ENCODE measurements around the gene STX18.
"Not testable (repeated sequence)": the region's sequence is repeated elsewhere in the genome, so short reads cannot be mapped to it uniquely, and the experiment has no call there.

The STX18 gene

DNA sequence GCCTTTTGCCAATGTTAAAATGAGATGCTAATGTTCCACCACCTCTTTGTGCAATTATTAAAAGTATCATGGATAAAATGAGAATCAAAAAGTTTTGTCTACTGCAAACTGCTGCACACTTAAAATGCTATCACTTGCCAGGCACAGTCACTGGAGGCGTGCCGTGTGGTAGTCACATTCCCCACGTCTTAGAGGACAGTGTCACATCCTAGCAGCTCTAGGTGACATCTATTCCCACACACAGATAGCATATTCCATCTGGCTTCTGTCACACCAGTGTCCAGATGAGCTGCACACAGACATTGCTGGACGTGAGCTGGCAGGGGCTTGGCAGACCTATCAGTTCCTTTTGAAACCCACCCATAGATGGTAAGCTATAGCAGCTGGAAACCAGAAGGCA, 107.9 kb downstream of the STX18 start:
- no peak for DNase-seq

DNA sequence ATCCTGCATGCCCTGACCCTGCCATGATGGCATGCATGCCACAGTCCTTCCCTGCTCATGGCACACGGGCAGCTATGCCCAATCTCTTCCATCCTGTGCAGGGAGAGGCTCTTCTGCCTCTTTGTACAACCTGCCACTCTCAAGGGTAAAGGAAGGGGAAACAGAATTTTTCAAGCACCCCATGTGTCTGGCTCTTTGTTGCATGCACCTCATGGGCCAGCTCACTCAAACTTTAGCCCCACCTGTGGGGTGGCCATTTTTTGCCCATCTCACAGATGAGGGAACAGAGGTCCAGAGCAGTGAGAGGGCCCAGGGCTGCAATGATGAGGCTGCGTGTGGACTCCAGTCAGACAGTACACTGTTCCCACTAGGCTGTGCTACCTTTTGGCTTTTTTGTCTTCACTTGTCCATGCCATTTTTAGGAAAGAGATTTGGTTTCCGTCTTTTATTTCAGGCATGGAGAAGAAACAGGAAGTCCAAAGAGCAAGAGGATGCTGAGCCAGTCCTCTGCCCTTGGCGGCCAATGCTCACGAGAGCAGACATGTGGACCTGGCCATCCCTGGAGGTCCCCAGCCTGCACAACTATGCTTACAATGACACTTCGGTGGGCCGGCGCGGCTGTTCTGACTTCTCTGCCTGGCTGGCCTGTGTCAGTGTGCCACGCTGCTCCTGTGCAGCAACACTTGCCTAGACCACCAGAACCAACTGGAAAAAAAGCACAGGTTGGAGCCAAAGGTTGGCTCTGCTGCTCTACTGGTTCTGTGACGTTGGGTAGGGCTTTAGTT, 109.3 kb downstream of the STX18 start:
- DNase-seq, result no peak

DNA sequence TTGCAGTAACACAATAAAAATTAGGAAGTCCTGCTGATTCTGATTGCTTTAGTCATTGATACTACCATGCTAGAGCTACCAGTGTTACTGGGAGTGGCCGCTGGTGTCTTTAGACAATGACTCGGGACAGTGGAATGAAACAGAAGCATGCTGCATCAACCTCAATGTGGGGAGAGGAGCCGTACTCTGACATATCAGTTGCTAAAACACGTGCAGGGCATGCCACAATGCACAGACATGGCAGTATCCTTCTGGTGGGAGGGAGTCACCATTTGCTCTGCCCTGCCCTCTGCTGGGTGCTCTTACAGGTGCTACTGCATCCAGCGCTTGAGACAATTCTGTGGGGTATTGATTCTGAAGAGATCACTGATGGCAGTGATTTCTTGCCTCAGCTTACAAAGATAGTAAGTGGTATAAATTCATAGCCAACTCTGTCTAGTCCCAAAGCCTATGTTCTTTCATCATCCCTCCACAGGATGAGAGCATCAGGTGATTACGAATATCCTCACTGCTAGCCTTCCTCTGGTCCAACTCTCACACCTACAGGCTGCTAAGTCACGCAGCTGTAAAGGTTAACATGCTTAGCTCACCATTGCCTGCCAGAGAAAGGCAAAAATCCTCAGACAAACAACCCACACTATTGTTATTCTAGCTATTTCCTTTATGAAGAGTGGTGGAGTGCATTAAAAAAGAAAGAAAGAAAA, 111.2 kb downstream of the STX18 start:
- DNase-seq, result no peak

DNA sequence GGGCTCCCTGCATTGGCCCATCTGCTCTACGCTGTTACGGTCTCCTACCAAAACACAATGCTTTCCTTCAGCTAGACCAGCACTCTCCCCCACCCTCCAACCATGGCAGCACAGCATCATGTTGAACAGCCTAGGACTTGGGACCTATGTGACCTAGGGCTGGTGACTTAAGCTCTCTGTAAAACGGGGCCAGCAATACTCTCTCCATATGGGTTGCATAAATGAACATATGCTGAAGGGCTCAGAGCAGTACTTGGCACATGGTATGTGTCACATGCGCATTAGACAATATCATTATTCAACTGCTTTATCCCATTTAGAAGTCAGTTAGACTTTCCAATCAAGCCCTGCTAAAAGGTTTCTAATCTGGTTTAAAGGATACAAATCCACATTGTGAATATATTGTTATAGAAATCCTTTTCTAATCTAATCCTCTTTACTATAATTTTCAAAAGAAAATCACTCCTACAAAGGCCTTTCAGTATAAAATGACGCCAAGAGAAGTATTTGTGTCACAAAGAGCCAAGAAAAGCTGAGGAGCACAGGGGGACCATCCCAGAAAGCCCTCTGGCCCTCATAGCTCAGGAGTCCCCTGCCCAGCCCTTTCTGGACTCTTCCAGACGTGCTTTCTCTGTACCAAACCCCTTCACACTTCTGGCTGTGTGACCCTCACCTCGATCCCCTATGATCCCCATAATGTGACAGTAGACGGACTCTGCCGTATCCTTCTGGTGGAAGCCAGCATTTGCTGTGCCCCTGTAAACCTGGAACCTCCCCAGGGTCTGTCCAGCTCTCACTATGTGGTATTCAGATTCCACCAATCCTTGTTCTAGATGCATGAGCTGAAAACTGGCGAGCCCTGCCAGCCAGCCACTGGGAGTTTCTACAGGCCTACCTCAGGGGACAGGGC, 112.6 kb downstream of the STX18 start:
- DNase-seq, result no peak

DNA sequence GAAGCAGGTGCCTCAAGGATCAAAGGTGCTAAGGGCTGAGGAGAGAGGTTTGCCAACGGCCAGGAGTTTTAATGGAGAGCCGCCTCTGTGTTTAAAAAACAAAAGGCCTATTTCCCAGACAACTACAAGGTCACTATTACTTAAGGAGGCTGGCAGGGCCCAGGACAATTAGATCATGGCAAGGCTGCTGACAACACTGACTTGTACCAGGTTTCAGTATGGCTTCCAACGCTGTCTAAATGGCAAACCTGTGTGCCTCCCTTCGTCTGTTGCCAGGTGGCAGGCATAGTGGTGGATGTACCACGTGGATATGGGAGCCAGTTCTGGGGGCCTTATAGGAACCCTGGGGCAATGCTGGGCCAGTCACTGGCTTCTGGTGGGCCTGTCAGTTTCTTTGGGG, 114.0 kb downstream of the STX18 start:
- DNase-seq, result no peak

DNA sequence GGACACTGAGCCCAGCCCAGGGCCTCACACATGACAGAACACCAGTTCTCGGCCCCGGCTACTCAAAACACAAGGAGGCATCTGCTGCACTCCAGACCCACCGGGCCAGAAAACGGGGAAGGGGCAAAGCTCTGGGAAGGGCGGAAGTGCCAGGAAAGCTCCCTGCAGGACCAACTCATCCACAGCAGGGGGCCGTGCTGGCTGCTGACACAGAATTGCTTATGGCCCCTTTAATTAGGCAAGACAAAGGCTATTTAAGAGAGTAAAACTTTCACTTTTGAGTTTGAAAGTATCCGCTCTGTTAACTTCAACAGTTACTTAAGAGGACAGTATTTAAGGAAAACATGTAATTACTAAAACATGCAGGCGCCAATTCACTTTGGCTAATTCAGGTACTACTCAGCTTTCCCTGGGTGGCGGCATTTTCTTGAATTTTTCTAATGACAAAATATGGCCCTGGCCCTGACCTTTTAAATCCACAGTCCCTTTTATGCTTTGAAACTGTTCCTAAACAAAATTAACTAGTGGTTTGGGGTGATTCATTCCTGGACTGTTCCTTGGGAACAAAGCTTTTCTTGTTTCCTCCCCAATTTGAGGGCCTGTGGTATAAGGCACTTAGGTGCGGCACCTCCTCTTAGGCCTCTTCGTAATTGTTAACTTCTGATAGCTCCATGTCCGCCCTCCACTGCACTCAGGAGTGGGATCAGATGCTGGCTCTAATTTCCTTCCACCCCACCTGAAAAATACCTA, 114.6 kb downstream of the STX18 start:
- no peak for DNase-seq

DNA sequence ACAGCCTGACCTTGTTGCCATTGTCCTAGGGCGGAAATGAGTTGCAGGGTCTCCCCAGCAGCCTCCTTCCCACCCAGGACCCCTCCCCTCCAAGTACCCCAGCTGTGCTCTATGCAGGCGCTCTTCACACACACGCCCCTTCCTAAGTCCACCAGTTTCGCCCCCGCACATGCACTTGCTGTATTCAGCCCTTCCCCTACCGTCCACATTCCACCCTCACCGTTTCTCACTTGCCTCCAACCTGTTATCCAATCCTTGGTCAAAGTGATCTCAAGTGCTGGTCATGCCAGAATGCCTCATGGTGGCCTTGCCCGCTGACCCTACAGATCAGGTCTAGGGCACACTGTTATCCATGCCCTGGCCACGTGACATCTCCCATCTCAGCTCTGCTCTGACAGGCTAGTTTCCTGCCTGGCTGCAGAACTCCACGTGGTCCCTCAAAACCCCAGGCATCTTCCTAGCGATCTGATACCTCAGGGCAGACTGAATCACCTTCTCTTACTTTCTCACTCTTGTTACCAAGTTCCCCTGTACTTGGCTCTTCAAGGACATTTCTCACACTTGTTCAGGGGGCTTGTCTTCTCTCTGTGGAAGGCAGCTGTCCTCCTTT, 115.2 kb downstream of the STX18 start:
- DNase-seq, result no peak

DNA sequence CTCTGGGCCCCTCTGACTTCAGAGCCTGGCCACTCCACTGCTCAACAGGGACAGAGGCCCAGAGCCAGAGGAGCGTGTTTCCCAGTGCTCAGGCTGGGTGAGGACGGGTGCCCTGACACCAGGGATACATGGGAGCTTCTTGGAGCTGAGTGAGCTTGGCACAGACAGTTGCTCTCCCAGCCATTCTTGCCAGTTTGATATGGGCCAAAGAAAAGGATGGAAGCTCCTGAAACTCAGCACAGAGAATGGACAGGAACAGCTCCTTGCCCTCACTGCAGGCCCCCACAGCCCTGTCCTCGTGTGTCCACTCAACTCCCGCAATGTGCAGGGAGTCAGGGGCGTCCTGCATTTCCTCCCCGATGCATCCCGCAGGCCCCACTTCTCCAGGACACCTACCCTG, 116.2 kb downstream of the STX18 start:
- DNase-seq, result no peak

DNA sequence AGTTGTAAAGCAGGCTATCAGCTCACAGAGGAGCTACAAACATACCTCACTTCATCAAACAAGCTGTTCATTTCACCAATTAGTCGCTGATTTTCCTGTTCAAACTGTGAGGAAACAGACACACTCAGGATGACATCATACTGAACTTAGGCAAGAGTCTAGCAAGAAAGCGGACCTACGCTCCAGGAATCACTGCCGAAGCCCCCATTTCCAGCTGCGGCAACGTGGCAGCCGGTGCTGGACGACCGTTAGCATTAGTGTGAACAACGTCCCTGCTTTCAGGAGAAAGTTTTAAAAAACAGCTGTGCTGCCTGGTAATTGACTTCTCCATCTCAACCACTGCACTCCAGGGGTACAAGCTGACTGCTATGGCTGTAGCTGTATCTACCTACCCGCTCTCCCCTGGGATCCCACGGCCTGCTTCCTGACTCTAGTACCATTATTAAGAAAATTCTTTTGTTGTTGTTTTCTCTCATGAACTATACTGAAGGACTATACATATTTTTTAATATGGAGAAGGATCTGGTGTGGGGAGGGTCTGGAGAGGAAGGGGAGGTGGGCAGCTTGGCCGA, 116.6 kb downstream of the STX18 start:
- DNase-seq, result no peak

DNA sequence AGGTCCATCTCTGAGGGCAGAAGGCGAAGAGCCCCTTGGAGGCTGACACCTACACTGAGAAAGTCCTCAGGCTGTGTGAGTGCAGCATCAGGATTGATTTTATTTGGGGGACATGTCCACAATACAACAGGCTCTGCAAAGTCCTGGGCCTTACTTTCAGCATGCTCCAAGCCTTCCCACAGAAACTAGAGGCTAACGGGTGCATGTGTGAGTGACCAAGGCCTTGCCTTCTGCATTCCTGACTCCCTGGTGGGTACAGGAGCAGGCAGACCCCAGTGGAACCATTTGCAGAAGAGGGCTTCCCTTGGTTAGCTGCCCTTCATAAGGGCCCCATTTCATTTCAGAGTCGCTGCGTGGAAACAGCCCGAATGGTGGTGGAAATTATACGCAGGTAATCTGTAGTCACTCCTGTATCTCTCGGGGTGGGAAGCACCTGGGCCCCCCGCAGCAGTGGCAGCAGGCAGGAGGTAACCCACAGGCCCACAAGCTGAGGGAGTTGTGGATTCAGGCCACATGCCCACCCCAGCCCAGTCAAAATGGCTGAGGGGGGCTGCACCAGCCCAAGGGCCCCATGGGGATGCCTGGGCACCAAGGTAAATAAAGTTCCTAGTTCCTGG, 117.2 kb downstream of the STX18 start:
- no peak for DNase-seq

DNA sequence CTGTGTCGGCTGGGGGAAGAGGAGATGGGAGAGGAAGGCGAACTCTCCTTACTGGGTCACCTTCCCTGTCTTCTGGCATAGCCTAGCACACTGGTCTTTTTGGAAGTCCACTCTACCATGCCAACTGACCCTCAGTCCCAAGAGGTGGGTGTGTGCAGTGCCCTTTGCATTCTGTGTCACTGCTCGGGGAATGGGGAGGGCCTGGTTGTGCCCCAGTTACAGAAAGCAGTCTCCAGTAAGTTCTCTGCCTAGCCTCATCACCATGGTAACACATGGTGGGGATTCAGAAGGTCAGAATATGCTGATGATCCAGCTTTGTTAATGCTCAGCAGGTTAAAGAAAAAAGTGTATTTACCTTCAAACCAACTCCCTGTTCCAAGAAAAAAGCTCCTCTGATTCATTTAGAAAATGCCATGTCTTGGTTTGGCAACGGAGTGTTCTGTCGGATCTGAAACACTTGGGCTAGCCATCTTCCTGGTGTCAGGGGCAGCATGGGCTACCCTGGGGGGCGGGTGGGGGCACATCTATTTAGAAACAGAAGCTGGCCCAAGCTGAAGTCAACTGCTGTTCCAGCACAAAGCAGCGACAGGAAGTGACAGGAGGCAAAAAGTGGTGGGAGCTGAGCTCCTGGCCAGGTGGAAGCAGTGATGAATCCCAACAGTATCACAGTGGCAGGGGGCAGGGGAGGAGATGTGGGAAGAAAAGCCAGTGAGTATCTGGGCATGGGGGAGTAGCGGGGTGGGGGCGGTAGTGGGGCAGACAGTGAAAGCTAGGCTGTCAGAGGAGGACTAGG, 117.9 kb downstream of the STX18 start:
- DNase-seq, result no peak

DNA sequence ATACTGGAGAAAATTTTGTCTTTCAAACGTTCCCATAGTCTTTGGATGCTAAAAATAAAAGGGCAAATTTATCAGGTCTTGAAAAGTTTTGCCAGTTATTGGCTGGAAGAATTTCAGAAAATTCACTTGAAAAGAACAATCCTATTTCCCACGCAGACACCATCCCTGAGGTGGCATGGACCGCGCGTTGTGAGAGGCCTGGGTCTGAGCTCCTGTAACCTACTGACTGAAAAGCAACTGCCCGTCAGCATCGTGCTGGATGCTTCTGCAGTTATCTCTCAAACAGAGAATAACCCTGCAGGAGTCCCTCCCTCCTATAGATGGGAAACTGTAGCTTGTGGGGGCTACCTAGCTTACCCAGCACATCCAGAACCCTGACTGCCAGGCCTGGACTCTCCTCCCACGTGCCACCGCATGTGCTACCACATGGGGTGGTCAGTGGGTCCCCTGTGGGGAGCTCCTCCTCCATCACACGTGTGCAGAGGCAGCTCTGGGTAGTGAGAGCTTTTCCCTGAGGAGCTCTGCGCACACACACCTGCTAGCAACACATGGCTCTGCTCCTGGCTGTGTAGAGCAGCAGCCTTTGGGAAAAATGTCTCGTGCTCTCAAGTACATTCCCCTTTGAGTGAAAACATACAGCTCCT, 118.9 kb downstream of the STX18 start:
- no peak for DNase-seq

DNA sequence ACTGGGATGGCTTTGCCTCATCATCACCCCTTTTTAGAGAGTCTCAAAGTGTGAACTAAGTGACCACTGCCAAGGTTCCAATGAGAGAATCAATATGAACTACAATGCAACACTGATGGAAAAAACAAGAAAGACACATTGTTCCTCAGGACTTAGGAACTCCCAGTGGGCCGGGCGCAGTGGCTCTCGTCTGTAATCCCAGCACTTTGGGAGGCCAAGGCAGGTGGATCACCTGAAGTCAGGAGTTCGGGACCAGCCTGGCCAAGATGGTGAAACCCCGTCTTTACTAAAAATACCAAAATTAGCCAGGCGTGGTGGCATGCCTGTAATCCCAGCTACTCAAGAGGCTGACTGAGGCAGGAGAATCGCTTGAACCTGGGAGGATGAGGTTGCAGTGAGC, 119.7 kb downstream of the STX18 start:
- not testable (repeated sequence) for DNase-seq

DNA sequence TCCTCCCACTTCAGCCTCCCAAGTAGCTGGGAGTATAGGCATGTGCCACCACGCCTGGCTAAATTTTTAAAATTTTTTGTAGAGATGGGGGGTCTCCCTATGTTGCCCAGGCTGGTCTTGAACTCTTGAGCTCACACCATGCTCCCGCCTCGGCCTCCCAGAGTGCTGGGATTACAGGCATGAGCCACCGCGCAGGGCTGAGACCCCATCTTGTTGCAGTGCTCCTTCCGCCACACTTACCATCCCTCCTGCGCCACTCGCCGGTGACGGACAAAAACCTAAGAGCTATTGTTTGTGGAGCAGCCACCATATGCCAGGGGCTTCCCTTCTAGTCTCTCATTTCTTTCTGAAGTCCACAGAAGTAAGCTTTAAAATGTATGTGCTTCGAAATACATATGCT, 120.5 kb downstream of the STX18 start:
- DNase-seq, result no peak

DNA sequence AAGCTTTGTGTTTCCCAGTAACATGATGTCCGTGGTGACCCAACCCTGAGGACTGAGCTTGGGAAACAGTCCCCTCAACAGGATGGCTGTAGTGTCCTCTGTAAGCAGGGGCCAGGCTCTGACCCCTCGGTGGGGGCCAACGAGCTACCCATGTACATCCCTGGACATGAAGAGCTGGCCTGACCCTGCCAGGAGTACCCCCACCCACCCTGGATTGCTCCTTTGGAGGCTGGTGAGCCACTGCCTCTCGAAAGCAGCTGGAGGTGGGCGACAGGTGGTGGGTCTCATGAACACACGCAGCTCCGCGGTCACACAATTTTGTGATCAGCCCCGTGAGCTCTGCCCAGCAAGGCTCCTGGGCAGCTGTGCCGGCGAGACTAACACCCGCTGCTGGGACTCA, 121.4 kb downstream of the STX18 start:
- DNase-seq, result no peak

DNA sequence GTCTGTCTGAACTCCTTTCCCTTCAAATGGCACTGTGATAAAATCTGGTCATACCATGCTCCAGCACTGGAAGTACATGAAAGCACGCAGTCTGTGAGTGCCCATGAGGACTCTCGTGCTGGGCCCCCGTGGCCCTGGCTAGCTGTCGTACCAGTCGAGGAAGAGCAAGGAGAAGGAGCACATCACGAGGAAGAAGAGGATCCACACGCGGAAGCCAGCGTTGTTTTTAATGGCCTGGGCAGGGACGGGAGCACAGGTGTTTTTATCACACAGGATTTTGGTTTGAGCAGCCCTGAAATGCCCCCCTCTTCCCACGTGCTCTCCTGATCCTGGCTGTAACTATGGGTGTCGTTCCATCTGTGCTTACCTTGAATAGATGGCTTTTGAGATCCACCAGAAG, 122.0 kb downstream of the STX18 start:
- DNase-seq, result no peak

DNA sequence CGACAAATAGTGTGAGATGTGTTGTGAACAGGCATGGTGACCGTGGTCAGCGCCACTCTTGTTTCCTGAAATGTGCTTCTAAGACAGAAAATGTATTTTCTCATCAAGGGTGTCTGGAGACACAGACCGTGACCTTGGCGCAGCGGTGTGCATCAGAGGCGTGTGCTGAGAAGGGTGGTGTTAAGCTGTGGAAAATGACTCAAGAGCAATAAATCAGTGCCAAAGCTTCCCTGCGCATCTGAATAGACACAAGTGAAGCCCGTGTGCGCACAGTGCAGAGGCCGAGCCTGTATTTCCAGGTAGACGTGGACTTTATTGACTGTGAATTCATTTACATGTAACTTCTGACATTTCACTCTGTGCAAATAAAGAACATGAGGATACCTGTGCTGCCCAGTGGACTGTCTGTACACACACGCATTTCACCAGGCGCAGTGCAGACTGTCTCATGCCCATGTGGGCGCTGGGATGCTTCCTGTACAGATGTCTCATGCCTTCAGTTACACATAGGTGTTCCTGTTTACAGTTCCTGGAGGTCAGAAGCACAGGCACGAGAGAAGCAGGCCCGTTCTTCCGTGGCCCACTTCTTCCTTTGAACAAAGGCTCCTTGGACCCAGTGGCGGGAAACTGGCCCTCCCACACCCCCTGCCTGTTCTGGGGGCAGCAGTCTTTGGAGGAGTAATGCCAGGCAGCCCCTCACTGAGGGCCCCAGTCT, 123.0 kb downstream of the STX18 start:
- no peak for DNase-seq

DNA sequence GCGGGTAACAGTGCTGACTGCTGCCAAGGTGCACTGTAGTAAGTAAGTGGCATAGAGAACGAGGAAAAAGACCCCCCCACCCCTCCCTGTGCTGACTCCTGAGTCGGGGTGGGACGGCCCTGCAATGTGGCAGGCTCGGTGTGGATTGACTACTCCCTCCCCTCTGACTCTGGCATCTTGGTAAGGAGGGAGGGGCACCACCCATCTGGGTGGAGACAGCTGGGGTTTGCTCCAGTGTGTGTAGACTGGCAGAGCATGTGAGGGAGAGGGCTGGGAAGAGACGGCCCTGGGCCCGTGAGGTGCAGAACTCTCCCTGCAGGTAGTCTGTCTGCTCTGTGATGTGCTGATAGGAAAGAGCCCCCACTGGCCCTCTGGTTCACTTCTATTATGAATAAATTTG, 124.0 kb downstream of the STX18 start:
- DNase-seq, result no peak

DNA sequence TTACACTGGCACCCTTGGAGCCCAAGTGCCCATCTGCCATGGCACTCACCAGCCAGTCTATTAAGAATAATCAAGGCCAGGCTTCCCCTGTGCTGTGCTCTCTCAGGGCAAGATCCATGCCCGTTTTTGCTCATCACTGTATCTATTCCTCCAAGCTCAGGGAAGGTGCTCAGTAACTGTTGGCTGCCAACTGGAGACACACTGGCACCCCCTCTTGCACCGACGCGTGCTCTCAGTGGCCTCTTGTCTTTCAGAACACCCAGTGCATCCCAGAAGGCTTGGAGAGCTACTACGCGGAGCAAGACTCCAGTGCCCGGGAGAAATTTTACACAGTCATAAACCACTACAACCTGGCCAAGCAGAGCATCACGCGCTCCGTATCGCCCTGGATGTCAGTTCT, 124.9 kb downstream of the STX18 start:
- no peak for DNase-seq
